SU-DHL-6 (cell line): Measurements from ENCODE around the gene DOK1.

Experiments
- H2AFZ ChIP-seq: fragments of 200-600 bp; sonication (generic); 2 replicates; pipeline ENCODE4 v1.6.1; 2014; ENCODE audit warnings: low read depth, mild to moderate bottlenecking, moderate library complexity, mixed read lengths, antibody characterized with exemption, low read length; ENCODE audit not compliant: severe bottlenecking
- H3F3A ChIP-seq: fragments of 200-600 bp; shearing (Covaris generic); 2 replicates; pipeline ENCODE4 v1.6.0; 2016; ENCODE audit warnings: antibody characterized with exemption, mild to moderate bottlenecking; ENCODE audit not compliant: insufficient read depth
- H3K27ac ChIP-seq: fragments of 200-600 bp; sonication (generic); 2 replicates; pipeline ENCODE4 v1.5.1; 2016; ENCODE audit warnings: low read depth, mild to moderate bottlenecking, low read length, moderate library complexity, mixed read lengths
- H3K27me3 ChIP-seq: fragments of 200-600 bp; sonication (generic), shearing (Covaris generic); 2 replicates; pipeline ENCODE4 v1.6.0; 2014; ENCODE audit warnings: mild to moderate bottlenecking, low read length
- H3K36me3 ChIP-seq: fragments of 200-600 bp; sonication (generic); 2 replicates; pipeline ENCODE4 v1.6.1; 2014; ENCODE audit warnings: mild to moderate bottlenecking, low read length, mixed read lengths
- H3K4me2 ChIP-seq: fragments of 300-600, 200-600 bp; shearing (Covaris generic), sonication (generic); 2 replicates; pipeline ENCODE4 v1.6.0; 2014; ENCODE audit warnings: low read length, low read depth, mild to moderate bottlenecking; ENCODE audit not compliant: poor library complexity, severe bottlenecking
- H3K4me3 ChIP-seq: fragments of 200-600 bp; sonication (generic); 2 replicates; pipeline ENCODE4 v1.5.1; 2014; ENCODE audit warnings: antibody characterized with exemption, low read length, mild to moderate bottlenecking, mixed read lengths; ENCODE audit not compliant: insufficient read depth, poor library complexity, severe bottlenecking
- H3K79me2 ChIP-seq: fragments of 200-600 bp; sonication (generic); 2 replicates; pipeline ENCODE4 v1.6.1; 2014; ENCODE audit warnings: mild to moderate bottlenecking, low read length, moderate library complexity; ENCODE audit not compliant: insufficient read depth
- H3K9ac ChIP-seq: fragments of 200-600 bp; sonication (generic); 2 replicates; pipeline ENCODE4 v1.7.0; 2014; ENCODE audit warnings: mild to moderate bottlenecking, low read length
- H3K9me2 ChIP-seq: fragments of 200-600 bp; sonication (generic); replicated peaks from 2 replicates; pipeline ENCODE4 v1.6.1; 2014; ENCODE audit warnings: low read length; ENCODE audit not compliant: insufficient read depth
- H3K9me3 ChIP-seq: fragments of 200-600 bp; sonication (generic); 2 replicates; pipeline ENCODE4 v1.6.1; 2014; ENCODE audit warnings: low read length, mixed read lengths; ENCODE audit not compliant: insufficient read depth
- H4K20me1 ChIP-seq: fragments of 200-600 bp; sonication (generic); 2 replicates; pipeline ENCODE4 v1.6.1; 2014; ENCODE audit warnings: low read depth, mild to moderate bottlenecking, antibody characterized with exemption, low read length, moderate library complexity, mixed read lengths
- CTCF ChIP-seq: fragments of 200-600 bp; sonication (generic); IDR thresholded peaks from one replicate; pipeline ENCODE4 v1.5.1; 2017; ENCODE audit warnings: antibody characterized with exemption, mild to moderate bottlenecking, low read length, moderate library complexity; ENCODE audit not compliant: insufficient read depth, poor library complexity, severe bottlenecking
- EZH2phosphoT487 ChIP-seq: fragments of 200-600 bp; sonication (generic), shearing (Covaris generic); conservative IDR thresholded peaks from 2 replicates; pipeline ENCODE4 v1.6.1; 2018; ENCODE audit warnings: mild to moderate bottlenecking, antibody characterized with exemption, low read length, moderate library complexity, mixed read lengths

DOK1 gene

GRCh38 chr2:74596584-74596983, 42.1 kb downstream of the DOK1 start:
- no peaks in the 10 kb centered on the region for H4K20me1 ChIP-seq
- H2AFZ ChIP-seq = no peak overlapping the region
- no peak overlapping the region for H3K27ac ChIP-seq
- H3K9ac ChIP-seq = no peak overlapping the region
- no peaks in the 10 kb centered on the region for H3K9me3 ChIP-seq
- H3K79me2 ChIP-seq = no peaks in the 10 kb centered on the region
- no peak overlapping the region for H3K4me3 ChIP-seq
- H3K36me3 ChIP-seq = no peaks in the 10 kb centered on the region
- no peaks in the 10 kb centered on the region for H3K27me3 ChIP-seq
- H3K9me2 ChIP-seq = no peaks in the 10 kb centered on the region
- H3F3A ChIP-seq = no peaks in the 10 kb centered on the region
- TF ChIP-seq CTCF (no peak), EZH2phosphoT487 (no peak)
- no peak overlapping the region for H3K4me2 ChIP-seq

- TF ChIP-seq EZH2phosphoT487 (no peak), CTCF (no peak)
- H3K27me3 ChIP-seq = no peaks in the 10 kb centered on the region
- H3K4me3 ChIP-seq = no peak overlapping the region
- H3F3A ChIP-seq = no peaks in the 10 kb centered on the region
- H2AFZ ChIP-seq = no peak overlapping the region
- H3K9ac ChIP-seq = no peak overlapping the region
- no peaks in the 10 kb centered on the region for H3K36me3 ChIP-seq
- H4K20me1 ChIP-seq = no peaks in the 10 kb centered on the region
- no peak overlapping the region for H3K4me2 ChIP-seq
- no peaks in the 10 kb centered on the region for H3K79me2 ChIP-seq
- H3K27ac ChIP-seq = no peak overlapping the region
- no peaks in the 10 kb centered on the region for H3K9me2 ChIP-seq
- no peaks in the 10 kb centered on the region for H3K9me3 ChIP-seq
These were observed 42.9 kb downstream of the DOK1 start for GRCh38 chr2:74597410-74597809.

- no peak overlapping the region for H3K4me3 ChIP-seq
- H3K79me2 ChIP-seq = no peaks in the 10 kb centered on the region
- no peak overlapping the region for H3K9ac ChIP-seq
- H4K20me1 ChIP-seq = no peaks in the 10 kb centered on the region
- no peaks in the 10 kb centered on the region for H3K27me3 ChIP-seq
- TF ChIP-seq EZH2phosphoT487 = no peak
- TF ChIP-seq CTCF = no peak
- H3F3A ChIP-seq = no peaks in the 10 kb centered on the region
- H3K9me2 ChIP-seq = no peaks in the 10 kb centered on the region
- no peak overlapping the region for H3K27ac ChIP-seq
- no peaks in the 10 kb centered on the region for H3K36me3 ChIP-seq
- no peaks in the 10 kb centered on the region for H3K9me3 ChIP-seq
- no peak overlapping the region for H2AFZ ChIP-seq
- H3K4me2 ChIP-seq = no peak overlapping the region
These were observed 45.2 kb downstream of the DOK1 start for GRCh38 chr2:74599676-74600075.
